IMR-90 (cell line): ENCODE measurements around the gene CFAP43. TPM values are rescaled to one million over a fixed set of nuclear protein-coding genes. Genes with fewer than 3 reads are reported as not detected.

Experiments used
- ATAC-seq: fragments of 200-7000 bp; cut with Tn5 transposase; 2 replicates; pipeline ENCODE4 v1.9.1; 2020; ENCODE audit warnings: low read depth, mild to moderate bottlenecking, moderate library complexity
- BruUV-seq: library from RNA; stranded (reverse); fragments of 400-500 nt; replicated peaks from 2 replicates; lab custom pipeline; 2021; lab: Mats Ljungman, UMichigan
- CTCF ChIA-PET: fragments of 300-600 bp; formaldehyde crosslinking; extraction: SDS; loops from one replicate; lab custom pipeline; 2021; ENCODE audit warnings: antibody characterized with exemption; lab: Yijun Ruan, JAX
- POLR2A ChIA-PET: fragments of 300-600 bp; sonication (Branson Sonifier 250); formaldehyde crosslinking; loops from one replicate; lab custom pipeline; 2022; ENCODE audit warnings: antibody characterized with exemption; ENCODE audit not compliant: unreplicated experiment; lab: Charles Lee
- DNase-seq: peaks from one replicate; pipeline ENCODE4 v3.0.0; 2013
- H2AFZ ChIP-seq: replicated peaks from 2 replicates; pipeline ENCODE3; 2013; ENCODE audit warnings: low read length, mild to moderate bottlenecking; ENCODE audit not compliant: poor library complexity
- H2AK5ac ChIP-seq: 2 replicates; pipeline ENCODE4 v1.6.1; 2013; ENCODE audit warnings: low read depth, low read length, inconsistent platforms
- H2AK9ac ChIP-seq: replicated peaks from 2 replicates; pipeline ENCODE3; 2013; ENCODE audit warnings: mild to moderate bottlenecking, low read depth, low read length, moderate library complexity; ENCODE audit not compliant: poor library complexity
- H2BK120ac ChIP-seq: 2 replicates; pipeline ENCODE4 v1.6.1; 2013; ENCODE audit warnings: low read depth, low read length, inconsistent platforms
- H2BK15ac ChIP-seq: 3 replicates; pipeline ENCODE4 v1.6.1; 2013; ENCODE audit warnings: low read depth, low read length, inconsistent platforms
- H2BK20ac ChIP-seq: 2 replicates; pipeline ENCODE4 v1.6.1; 2013; ENCODE audit warnings: low read depth, mild to moderate bottlenecking, inconsistent platforms, low read length, moderate library complexity
- H2BK5ac ChIP-seq: 2 replicates; pipeline ENCODE4 v1.6.1; 2013; ENCODE audit warnings: mild to moderate bottlenecking, low read depth, low read length, inconsistent platforms; ENCODE audit not compliant: poor library complexity, severe bottlenecking
- H3K14ac ChIP-seq: replicated peaks from 2 replicates; pipeline ENCODE4 v1.6.1; 2013; ENCODE audit warnings: low read depth, low read length, inconsistent platforms
- H3K18ac ChIP-seq: 2 replicates; pipeline ENCODE4 v1.6.1; 2013; ENCODE audit warnings: low read depth, low read length, control low read depth
- H3K23ac ChIP-seq: 2 replicates; pipeline ENCODE4 v1.6.1; 2013; ENCODE audit warnings: low read depth, low read length, inconsistent platforms
- H3K27ac ChIP-seq: 2 replicates; pipeline ENCODE4 v1.5.1; 2013; ENCODE audit warnings: mild to moderate bottlenecking, control low read depth, low read length; ENCODE audit not compliant: insufficient read depth
- H3K27me3 ChIP-seq: 2 replicates; pipeline ENCODE4 v1.6.1; 2013; ENCODE audit warnings: low read length; ENCODE audit not compliant: control insufficient read depth, insufficient read depth
- H3K36me3 ChIP-seq: 2 replicates; pipeline ENCODE4 v1.6.1; 2013; ENCODE audit warnings: low read length, mixed read lengths; ENCODE audit not compliant: control insufficient read depth, insufficient read depth
- H3K4ac ChIP-seq: 2 replicates; pipeline ENCODE4 v1.6.1; 2013; ENCODE audit warnings: low read depth, low read length, inconsistent platforms
- H3K4me1 ChIP-seq: 2 replicates; pipeline ENCODE4 v1.6.1; 2013; ENCODE audit warnings: low read length, mixed read lengths; ENCODE audit not compliant: control insufficient read depth, insufficient read depth
- H3K4me2 ChIP-seq: 2 replicates; pipeline ENCODE4 v1.6.1; 2013; ENCODE audit warnings: low read depth, mild to moderate bottlenecking, control low read depth, low read length, moderate library complexity
- H3K4me3 ChIP-seq: 2 replicates; pipeline ENCODE4 v1.5.1; 2013; ENCODE audit warnings: low read depth, mild to moderate bottlenecking, control low read depth, low read length, moderate library complexity; ENCODE audit not compliant: insufficient read depth
- H3K56ac ChIP-seq: 2 replicates; pipeline ENCODE4 v1.6.1; 2013; ENCODE audit warnings: low read length, inconsistent platforms; ENCODE audit not compliant: insufficient read depth; ENCODE audit errors: extremely low read depth
- H3K79me1 ChIP-seq, 2 experiments: 2 replicates each; pipeline ENCODE4 v1.6.1; 2013; ENCODE audit warnings: low read length in 2 of 2, inconsistent platforms in 1 of 2, low read depth in 1 of 2
- H3K9ac ChIP-seq: 2 replicates; pipeline ENCODE4 v1.6.1; 2013; ENCODE audit warnings: low read depth, low read length, control low read depth
- H3K9me1 ChIP-seq: 2 replicates; pipeline ENCODE4 v1.6.1; 2013; ENCODE audit warnings: low read length, inconsistent platforms; ENCODE audit not compliant: insufficient read depth
- H3K9me3 ChIP-seq: 2 replicates; pipeline ENCODE4 v1.6.1; 2013; ENCODE audit warnings: low read length; ENCODE audit not compliant: control insufficient read depth, insufficient read depth
- H4K20me1 ChIP-seq: 2 replicates; pipeline ENCODE4 v1.6.1; 2013; ENCODE audit warnings: low read length, inconsistent platforms; ENCODE audit not compliant: insufficient read depth
- H4K5ac ChIP-seq: 2 replicates; pipeline ENCODE4 v1.6.1; 2013; ENCODE audit warnings: mild to moderate bottlenecking, low read depth, low read length, control low read depth
- H4K8ac ChIP-seq, 2 experiments: 2 replicates each; pipeline ENCODE4 v1.6.1; 2013; ENCODE audit warnings: low read depth in 2 of 2, low read length in 2 of 2, control low read depth in 1 of 2, inconsistent platforms in 1 of 2
- H4K91ac ChIP-seq: 2 replicates; pipeline ENCODE4 v1.6.1; 2013; ENCODE audit warnings: low read depth, low read length, inconsistent platforms; ENCODE audit not compliant: insufficient read depth
- MAFK ChIP-seq: IDR thresholded peaks from 2 replicates; pipeline ENCODE4 v1.6.1; 2012; ENCODE audit warnings: low read depth, low read length, improper control_type of control experiment
- MXI1 ChIP-seq: IDR thresholded peaks from 2 replicates; pipeline ENCODE4 v1.6.1; 2012; ENCODE audit warnings: low read depth, mild to moderate bottlenecking, low read length, moderate library complexity, borderline replicate concordance
- WGBS, 2 experiments: methylation state at CpG; one replicate each; pipeline versions ENCODE4 v1.1.5 to v1.1.7; 2013; ENCODE audit warnings: missing lambda C conversion rate in 2 of 2; ENCODE audit not compliant: insufficient read length in 1 of 2; ENCODE audit errors: extremely low coverage in 2 of 2; 5-methylcytosine and 5-hydroxymethylcytosine counted together
- dilution Hi-C: fragments of 300-500 bp; cut with HindIII; formaldehyde crosslinking; loops from one replicate; pipeline ENCODE4 v1.14.3; 2018; ENCODE audit warnings: low sequenced_read_pairs; ENCODE audit not compliant: unreplicated experiment
- in situ Hi-C: fragments of 300-500 bp; cut with MboI; formaldehyde crosslinking; loops from 3 replicates; pipeline ENCODE4 v1.14.3; 2019; ENCODE audit warnings: low sequenced_read_pairs, inconsistent platforms, mixed read lengths
- intact Hi-C: fragments of 100-400 bp; cut with micrococcal nuclease; formaldehyde crosslinking; loops from 2 replicates; pipeline ENCODE4 v1.10.0; 2022
- polyA plus RNA-seq, 3 experiments: library from polyadenylated mRNA; depleted of rRNA; stranded (reverse); fragments of >200 nt; gene quantifications; 2 replicates each; pipeline ENCODE4 v1.2.3, GENCODE V29; 2012; ENCODE audit warnings: low replicate concordance in 1 of 3
- total RNA-seq: library from RNA; depleted of rRNA; stranded (reverse); fragments of >200 nt; gene quantifications from 2 replicates; pipeline ENCODE4 v1.2.3, GENCODE V29; 2012

CFAP43 gene
- total and polyA plus RNA-seq, 2 of the 4 experiments (the other 2 are of a cell fraction), result under 0.01 to 0.05 TPM

- Histone ChIP-seq H2BK120ac (no peak overlapping the region), H4K91ac (no peak overlapping the region), H4K20me1 (no peaks in the 10 kb centered on the region), H3K9me1 (no peaks in the 10 kb centered on the region), H2AFZ (no peak overlapping the region), H3K27ac (no peak overlapping the region), H2BK15ac (no peak overlapping the region), H3K27me3 (peaks cover 32% of the 10 kb centered on the region), H3K9ac (no peak overlapping the region), H2BK5ac (no peak overlapping the region), H2BK20ac (no peak overlapping the region), H4K5ac (no peak overlapping the region), H3K9me3 (no peaks in the 10 kb centered on the region), H2AK9ac (no peak overlapping the region), H3K23ac (no peak overlapping the region), H3K79me1 (no peaks in the 10 kb centered on the region), H3K36me3 (no peaks in the 10 kb centered on the region), H3K4me3 (no peak overlapping the region), H3K56ac (no peak overlapping the region), H3K4ac (no peak overlapping the region), H3K4me1 (no peaks in the 10 kb centered on the region), H2AK5ac (no peak overlapping the region), H3K18ac (no peak overlapping the region), H3K4me2 (no peak overlapping the region), H3K14ac (no peak overlapping the region), H4K8ac (no peak overlapping the region)
- DNase-seq, result no peak
- ChIA-PET POLR2A (no interaction called here), CTCF (interaction anchor here (1.1 kb wide), 1 partner anchor 23 kb away, joined by 3 read pairs; no protein-coding TSS in a partner anchor)
- intact Hi-C loops (loop anchor here (5.0 kb wide), 1 partner anchor 40 kb away; no protein-coding TSS in a partner anchor), dilution Hi-C loops (no loop called here), in situ Hi-C loops (no loop called here)
- WGBS, 2 experiments, result 80% methylated on average over 1 of the region's 1 CpG; no CpG with 5 or more reads in 1 of the 2 experiments
- no TSS peak for BruUV-seq
- TF ChIP-seq MXI1 (no peak), MAFK (no peak)
- ATAC-seq, result no peak
These were observed 85.3 kb downstream of the CFAP43 start for GRCh38 chr10:104146882-104147281.
